Gastrocnemius medialis (tissue), 4 donors: ENCODE data around the gene ASB5.

Source experiments
- CTCF ChIP-seq, 5 experiments: fragments of 450-650 bp in 3 of 5; fragments of 200-600 bp in 2 of 5; sonication (generic) in 2 of 5; IDR thresholded peaks in 4 of 5; conservative IDR thresholded peaks in 1 of 5; 1 replicate in 4 of 5; 2 replicates in 1 of 5; pipeline ENCODE4 v1.5.1; 2016 to 2019; ENCODE audit warnings: antibody characterized with exemption in 5 of 5, mild to moderate bottlenecking in 3 of 5, moderate library complexity in 3 of 5
- POLR2A ChIP-seq, 2 donors: fragments of 450-650 bp; IDR thresholded peaks; one replicate each; pipeline ENCODE4 v1.6.1; 2017; ENCODE audit warnings: antibody characterized with exemption in 2 of 2, mild to moderate bottlenecking in 2 of 2, moderate library complexity in 2 of 2

DNA sequence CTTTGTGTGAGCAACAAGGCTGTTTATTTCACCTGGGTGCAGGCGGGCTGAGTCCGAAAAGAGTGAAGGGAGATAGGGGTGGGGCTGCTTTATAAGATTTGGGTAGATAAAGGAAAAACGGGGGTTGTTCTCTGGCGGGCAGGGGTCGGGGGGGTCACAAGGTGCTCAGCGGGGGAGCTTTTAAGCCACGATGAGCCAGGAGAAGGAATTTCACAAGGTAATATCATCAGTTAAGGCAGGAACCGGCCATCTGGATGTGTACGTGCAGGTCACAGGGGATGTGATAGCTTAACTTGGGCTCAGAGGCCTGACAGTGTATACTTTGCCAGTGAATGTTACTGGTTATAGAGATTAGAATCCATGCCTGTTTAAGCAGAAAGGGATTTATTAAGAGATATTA is 31.0 kb upstream of the ASB5 start:
- TF ChIP-seq POLR2A (IDR thresholded peaks at IDR 0.05) (no peak), CTCF (IDR thresholded peaks at IDR 0.05 in 4 of 5, conservative IDR thresholded peaks at IDR 0.05 in 1 of 5) (no peak)
